ENCODE measurements around the gene ATP11A. TPM values are rescaled to one million over a fixed set of nuclear protein-coding genes. Genes with fewer than 3 reads are reported as not detected.

ATP11A gene
- total and polyA plus RNA-seq, 9 of the 15 experiments (the other 6 are each of a cell fraction or from before 2014, with no cell fraction given) = 0.38 to 34.2 (median 4.2) TPM

DNA sequence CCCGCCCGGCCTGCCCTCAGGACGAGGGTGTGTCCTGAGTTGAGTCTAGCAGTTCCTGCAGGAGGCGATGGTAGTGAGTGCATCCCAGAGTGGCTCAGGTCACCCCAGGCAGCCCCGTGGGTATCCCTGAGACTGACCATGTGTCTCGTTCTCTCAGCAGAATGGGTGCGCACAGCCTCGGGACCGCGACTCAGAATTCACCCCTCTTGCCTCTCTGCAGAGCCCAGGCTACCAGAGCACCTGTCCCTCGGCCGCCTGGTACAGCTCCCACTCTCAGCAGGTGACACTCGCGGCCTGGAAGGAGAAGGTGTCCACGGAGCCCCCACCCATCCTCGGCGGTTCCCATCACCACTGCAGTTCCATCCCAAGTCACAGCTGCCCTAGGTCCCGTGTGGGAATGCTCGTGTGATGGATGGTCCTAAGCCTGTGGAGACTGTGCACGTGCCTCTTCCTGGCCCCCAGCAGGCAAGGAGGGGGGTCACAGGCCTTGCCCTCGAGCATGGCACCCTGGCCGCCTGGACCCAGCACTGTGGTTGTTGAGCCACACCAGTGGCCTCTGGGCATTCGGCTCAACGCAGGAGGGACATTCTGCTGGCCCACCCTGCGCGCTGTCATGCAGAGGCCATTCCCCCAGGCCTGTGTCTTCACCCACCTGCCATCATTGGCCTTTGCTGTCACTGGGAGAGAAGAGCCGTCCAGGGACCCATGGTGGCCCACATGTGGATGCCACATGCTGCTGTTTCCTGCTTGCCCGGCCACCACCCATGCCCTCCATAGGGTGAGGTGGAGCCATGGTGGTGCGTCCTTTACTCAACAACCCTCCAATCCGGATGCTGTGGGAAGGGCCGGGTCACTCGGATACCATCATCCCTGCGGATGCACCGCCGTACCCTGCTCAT lies 192.1 kb downstream of the ATP11A start (continued):
- TF ChIP-seq ZBTB33 (CRISPR knock-in tag; IDR thresholded peaks at IDR 0.05) (no peak), NFIC (IDR thresholded peaks at IDR 0.05) (no peak), MCM3 (IDR thresholded peaks at IDR 0.05) (no peak), ZNF12 (CRISPR knock-in tag; IDR thresholded peaks at IDR 0.05) (no peak), ERF (CRISPR knock-in tag; IDR thresholded peaks at IDR 0.05) (no peak), THRAP3 (IDR thresholded peaks at IDR 0.05; ENCODE audit: borderline replicate concordance) (no peak), ARNT (IDR thresholded peaks at IDR 0.05) (no peak)

GRCh38 chr13:112882555-112883024 lies 192.8 kb downstream of the ATP11A start:
- no peak overlapping the region for H3K4me2 ChIP-seq (ENCODE audit: insufficient read depth, low read length)
- no TSS peak for BruUV-seq (replicated peaks)
- H2AFZ ChIP-seq (ENCODE audit: low read depth, low read length) = no peak overlapping the region
- no peak overlapping the region for H3K27ac ChIP-seq (ENCODE audit: extremely low read depth, low read depth, low read length)
- no peak for DNase-seq (ENCODE audit: extremely low read depth in 1 of 4, low spot score in 3 of 4)
- ChIA-PET CTCF (ENCODE audit: low intra/inter-chr PET ratio) (no interaction called here), POLR2A (no interaction called here)
- no peak overlapping the region for H3K4me3 ChIP-seq
- H3K9ac ChIP-seq (ENCODE audit: insufficient read depth in 1 of 2, low read depth in 2 of 2, low read length in 2 of 2) = no peak overlapping the region
- no peak for TF ChIP-seq ZNF384 (IDR thresholded peaks at IDR 0.05; ENCODE audit: low read depth, low read length)
- peak; percentile 24; the same call in 1 of the 2 replicates for TF ChIP-seq POLR2G (IDR thresholded peaks at IDR 0.05; ENCODE audit: low read depth, low read length)
- peaks cover 7% of the 10 kb centered on the region; the same call in 1 of the 2 replicates for H4K20me1 ChIP-seq (replicated peaks; ENCODE audit: control insufficient read depth, insufficient read depth, low read length)
- WGBS (ENCODE audit: insufficient coverage, low coverage, missing lambda C conversion rate) = 100% methylated on average over 2 of the region's 34 CpGs
- peaks cover 19% of the 10 kb centered on the region; the same call in 2 of the 3 replicates for H3K36me3 ChIP-seq (ENCODE audit: control insufficient read depth, insufficient read depth, low read length)
- intact Hi-C loops (cut with micrococcal nuclease) (no loop called here), in situ Hi-C loops (cut with MboI) (no loop called here)
- H3K9me3 ChIP-seq (replicated peaks; ENCODE audit: control insufficient read depth, insufficient read depth, low read depth, low read length) = no peaks in the 10 kb centered on the region
- H3K4me1 ChIP-seq (replicated peaks in 1 of 2; ENCODE audit: control insufficient read depth in 2 of 2, insufficient read depth in 2 of 2, low read length in 2 of 2) = peaks cover 0 to 8% of the 10 kb centered on the region in 2 experiments; a peak in 1 of 5 replicates
- no peaks in the 10 kb centered on the region for H3K79me2 ChIP-seq (ENCODE audit: control insufficient read depth, insufficient read depth, low read length)
- no peak for ATAC-seq
- H3K27me3 ChIP-seq (ENCODE audit: control insufficient read depth in 2 of 2, insufficient read depth in 2 of 2, low read length in 2 of 2) = no peaks in the 10 kb centered on the region
- no peaks in the 10 kb centered on the region for H3K9me1 ChIP-seq (ENCODE audit: control insufficient read depth, insufficient read depth, low read length)
- FAIRE-seq = no peak
